T follicular helper cell (primary cell): ENCODE results near the gene CTRB1.

Experiments
- DNase-seq: peaks from one replicate; pipeline ENCODE4 v3.0.0-alpha.2; 2020; ENCODE audit warnings: low read depth
- total RNA-seq, 2 experiments: gene quantifications; one replicate each; lab custom pipeline; 2026; lab: John Stamatoyannopoulos, UW

Gene CTRB1
- total RNA-seq = 0 reads per million in 2 experiments

GRCh38 chr16:75218256-75219076 is at the start of gene CTRB1:
CTRB1 (plus strand) TSS chr16:75218988; CDS start chr16:75219008, 20 bp downstream.
- no peak for DNase-seq

DNA sequence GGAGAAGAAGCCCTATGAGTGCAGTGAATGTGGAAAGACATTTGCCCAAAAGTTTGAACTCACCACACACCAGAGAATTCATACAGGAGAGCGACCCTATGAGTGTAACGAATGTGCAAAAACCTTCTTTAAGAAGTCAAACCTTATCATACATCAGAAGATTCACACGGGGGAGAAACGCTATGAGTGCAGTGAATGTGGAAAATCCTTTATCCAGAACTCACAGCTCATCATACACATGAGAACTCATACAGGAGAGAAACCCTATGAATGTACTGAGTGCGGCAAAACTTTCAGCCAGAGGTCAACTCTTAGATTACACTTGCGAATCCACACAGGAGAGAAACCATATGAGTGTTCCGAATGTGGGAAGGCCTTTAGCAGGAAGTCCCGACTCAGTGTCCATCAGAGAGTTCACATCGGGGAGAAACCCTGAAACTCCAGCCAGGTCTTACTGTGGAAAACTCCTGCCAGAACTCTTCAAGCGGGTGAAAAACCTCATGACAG is 48.8 kb upstream of the CTRB1 start:
- DNase-seq = no peak

GRCh38 chr16:75172578-75172977 is 46.2 kb upstream of the CTRB1 start:
- DNase-seq = no peak

- DNase-seq = no peak
Observed at GRCh38 chr16:75175074-75175473, 43.7 kb upstream of the CTRB1 start.

DNA sequence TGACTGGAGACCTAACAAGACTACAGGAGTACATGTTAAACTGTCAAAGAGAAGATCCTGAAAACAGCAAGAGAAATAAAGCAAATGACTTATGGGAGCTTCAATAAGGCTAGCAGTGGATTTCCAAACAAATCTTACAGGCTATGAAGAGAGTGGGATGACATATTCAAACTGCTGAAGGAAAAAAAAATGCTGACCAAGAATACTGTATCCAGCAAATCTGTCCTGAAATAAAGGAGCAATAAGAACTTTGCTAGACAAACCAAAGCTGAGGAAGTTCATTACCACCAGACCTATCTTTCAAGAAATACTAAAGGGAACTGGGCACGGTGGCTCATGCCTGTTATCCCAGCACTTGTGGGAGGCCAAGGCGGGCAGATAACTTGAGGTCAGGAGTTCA is 41.9 kb upstream of the CTRB1 start:
- DNase-seq = no peak

- no peak for DNase-seq
Observed at GRCh38 chr16:75179208-75179607, 39.6 kb upstream of the CTRB1 start.

- no peak for DNase-seq
Observed at GRCh38 chr16:75181630-75182029, 37.2 kb upstream of the CTRB1 start.

GRCh38 chr16:75188832-75189477 is 29.8 kb upstream of the CTRB1 start:
- no peak for DNase-seq

- DNase-seq = no peak
Observed at GRCh38 chr16:75189638-75190245, 29.0 kb upstream of the CTRB1 start.

- no peak for DNase-seq
Observed at GRCh38 chr16:75192606-75193264, 26.1 kb upstream of the CTRB1 start.

- no peak for DNase-seq
Observed at GRCh38 chr16:75193265-75193650, 25.5 kb upstream of the CTRB1 start.

GRCh38 chr16:75193730-75194444 is 24.9 kb upstream of the CTRB1 start:
- DNase-seq = no peak

- DNase-seq = no peak
Observed at GRCh38 chr16:75195811-75196790, 22.7 kb upstream of the CTRB1 start.

GRCh38 chr16:75196836-75197235 is 22.0 kb upstream of the CTRB1 start:
- no peak for DNase-seq

DNA sequence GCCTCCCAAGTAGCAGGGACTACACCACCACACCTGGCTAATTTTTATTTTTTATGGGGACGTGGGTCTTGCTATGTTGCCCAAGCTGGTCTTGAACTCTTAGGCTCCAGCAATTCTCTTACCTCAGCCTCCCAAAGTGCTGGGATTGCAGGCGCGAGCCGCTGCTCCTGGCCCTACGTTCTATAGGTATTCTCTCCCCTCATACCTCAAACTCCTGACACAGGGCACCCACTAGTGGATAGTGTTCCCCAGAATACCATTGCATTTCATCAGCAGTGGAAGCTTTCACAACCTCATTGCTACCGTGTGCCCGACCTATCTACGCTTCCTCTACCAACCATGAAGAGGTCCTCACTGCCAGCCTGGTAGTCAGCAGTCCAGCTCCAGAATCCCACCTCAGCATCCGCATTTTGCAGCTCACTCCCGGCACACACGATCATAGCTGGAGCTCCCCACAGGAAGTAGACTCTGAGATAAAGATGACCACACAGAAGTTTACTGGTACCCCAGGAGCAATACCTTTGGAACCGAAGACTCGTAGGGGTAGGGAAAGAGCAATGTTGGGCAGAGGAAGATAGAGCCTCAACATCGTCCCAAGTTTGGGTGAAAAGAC is 21.2 kb upstream of the CTRB1 start:
- DNase-seq = no peak

- no peak for DNase-seq
Observed at GRCh38 chr16:75198135-75198600, 20.6 kb upstream of the CTRB1 start.

DNA sequence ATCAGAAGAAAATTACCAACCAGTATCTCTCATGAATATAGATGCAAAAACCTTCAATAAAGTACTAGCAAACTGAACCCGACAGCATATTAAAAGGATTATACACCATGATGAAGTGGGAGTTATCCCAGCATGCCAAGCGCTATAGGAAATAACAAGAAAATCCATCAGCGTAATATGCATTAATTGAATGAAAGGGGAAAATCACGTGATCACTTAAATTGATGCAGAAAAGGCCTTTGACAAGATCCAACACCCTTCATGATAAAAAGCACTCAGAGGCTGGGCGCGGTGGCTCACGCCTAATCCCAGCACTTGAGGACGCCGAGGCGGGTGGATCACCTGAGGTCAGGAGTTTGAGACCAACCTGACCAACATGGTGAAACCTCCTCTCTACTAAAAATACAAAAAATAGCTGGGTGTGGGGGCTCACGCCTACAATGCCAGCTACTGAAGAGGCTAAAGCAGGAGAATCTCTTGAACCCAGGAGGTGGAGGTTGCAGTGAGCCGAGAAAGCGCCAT is 16.7 kb upstream of the CTRB1 start:
- no peak for DNase-seq

- DNase-seq = no peak
Observed at GRCh38 chr16:75203096-75203495, 15.7 kb upstream of the CTRB1 start.

GRCh38 chr16:75203667-75204409 is 14.9 kb upstream of the CTRB1 start:
- DNase-seq = no peak
